Measurements from ENCODE around the gene FNDC3B.

The FNDC3B gene

DNA sequence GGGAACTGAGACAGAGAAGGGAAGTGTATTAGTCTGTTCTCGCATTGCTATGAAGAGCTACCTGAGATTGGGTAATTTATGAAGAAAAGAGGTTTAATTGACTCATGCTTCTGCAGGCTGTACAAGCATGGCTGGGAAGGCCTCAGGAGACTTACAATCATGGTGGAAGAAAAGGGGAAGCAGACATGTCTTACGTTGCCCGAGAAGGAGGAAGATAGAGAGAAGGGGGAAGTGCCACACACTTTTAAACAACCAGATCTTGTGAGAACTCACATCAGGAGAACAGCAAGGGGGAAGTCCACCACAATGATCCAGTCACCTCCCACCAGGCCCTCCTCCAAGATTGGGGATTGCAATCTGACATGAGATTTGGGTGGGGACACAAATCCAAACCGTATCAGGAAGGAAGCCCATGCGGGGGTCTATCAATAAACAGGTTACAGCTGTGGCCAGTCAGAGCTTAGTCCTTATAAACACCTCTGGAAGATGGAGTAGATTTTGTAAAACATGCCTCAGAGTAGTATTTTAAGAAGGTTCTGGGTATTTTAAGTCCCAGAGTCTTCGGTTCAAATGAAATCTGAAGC, 254.9 kb downstream of the FNDC3B start:
- ChIA-PET POLR2A (no interaction called here), CTCF (no interaction called here)
- Histone ChIP-seq H3K36me3 (ENCODE audit: control insufficient read depth in 2 of 2, insufficient read depth in 1 of 2, low read length in 2 of 2) (peaks cover 0 to 34% of the 10 kb centered on the region in 2 experiments; a peak in 1 of 3 replicates), H3K9me3 (ENCODE audit: control insufficient read depth, insufficient read depth, low read depth, low read length) (no peaks in the 10 kb centered on the region), H3K27ac (ENCODE audit: extremely low read depth, low read depth, low read length) (no peak overlapping the region), H3K4me1 (ENCODE audit: control insufficient read depth, insufficient read depth, low read length) (no peaks in the 10 kb centered on the region), H3K4me3 (ENCODE audit: low read depth, low read length) (no peak overlapping the region)
- TF ChIP-seq, protein P1, sequence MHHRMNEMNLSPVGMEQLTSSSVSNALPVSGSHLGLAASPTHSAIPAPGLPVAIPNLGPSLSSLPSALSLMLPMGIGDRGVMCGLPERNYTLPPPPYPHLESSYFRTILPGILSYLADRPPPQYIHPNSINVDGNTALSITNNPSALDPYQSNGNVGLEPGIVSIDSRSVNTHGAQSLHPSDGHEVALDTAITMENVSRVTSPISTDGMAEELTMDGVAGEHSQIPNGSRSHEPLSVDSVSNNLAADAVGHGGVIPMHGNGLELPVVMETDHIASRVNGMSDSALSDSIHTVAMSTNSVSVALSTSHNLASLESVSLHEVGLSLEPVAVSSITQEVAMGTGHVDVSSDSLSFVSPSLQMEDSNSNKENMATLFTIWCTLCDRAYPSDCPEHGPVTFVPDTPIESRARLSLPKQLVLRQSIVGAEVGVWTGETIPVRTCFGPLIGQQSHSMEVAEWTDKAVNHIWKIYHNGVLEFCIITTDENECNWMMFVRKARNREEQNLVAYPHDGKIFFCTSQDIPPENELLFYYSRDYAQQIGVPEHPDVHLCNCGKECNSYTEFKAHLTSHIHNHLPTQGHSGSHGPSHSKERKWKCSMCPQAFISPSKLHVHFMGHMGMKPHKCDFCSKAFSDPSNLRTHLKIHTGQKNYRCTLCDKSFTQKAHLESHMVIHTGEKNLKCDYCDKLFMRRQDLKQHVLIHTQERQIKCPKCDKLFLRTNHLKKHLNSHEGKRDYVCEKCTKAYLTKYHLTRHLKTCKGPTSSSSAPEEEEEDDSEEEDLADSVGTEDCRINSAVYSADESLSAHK (tag by site-specific recombination; IDR thresholded peaks at IDR 0.05): no peak
- no peak for TF ChIP-seq ZNF792 (tag by site-specific recombination; IDR thresholded peaks at IDR 0.05)
- TF ChIP-seq, protein P2, sequence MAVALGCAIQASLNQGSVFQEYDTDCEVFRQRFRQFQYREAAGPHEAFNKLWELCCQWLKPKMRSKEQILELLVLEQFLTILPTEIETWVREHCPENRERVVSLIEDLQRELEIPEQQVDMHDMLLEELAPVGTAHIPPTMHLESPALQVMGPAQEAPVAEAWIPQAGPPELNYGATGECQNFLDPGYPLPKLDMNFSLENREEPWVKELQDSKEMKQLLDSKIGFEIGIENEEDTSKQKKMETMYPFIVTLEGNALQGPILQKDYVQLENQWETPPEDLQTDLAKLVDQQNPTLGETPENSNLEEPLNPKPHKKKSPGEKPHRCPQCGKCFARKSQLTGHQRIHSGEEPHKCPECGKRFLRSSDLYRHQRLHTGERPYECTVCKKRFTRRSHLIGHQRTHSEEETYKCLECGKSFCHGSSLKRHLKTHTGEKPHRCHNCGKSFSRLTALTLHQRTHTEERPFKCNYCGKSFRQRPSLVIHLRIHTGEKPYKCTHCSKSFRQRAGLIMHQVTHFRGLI (tag by site-specific recombination; IDR thresholded peaks at IDR 0.05): no peak
- TF ChIP-seq ZNF561 (tag by site-specific recombination; IDR thresholded peaks at IDR 0.05; ENCODE audit: borderline replicate concordance): no peak
- TF ChIP-seq ZNF184 (tag by site-specific recombination; IDR thresholded peaks at IDR 0.05): no peak
- no peak for TF ChIP-seq KLF1 (tag by site-specific recombination; IDR thresholded peaks at IDR 0.05)
- TF ChIP-seq ZNF10 (tag by site-specific recombination; IDR thresholded peaks at IDR 0.05): no peak
- TF ChIP-seq ZNF311 (tag by site-specific recombination; IDR thresholded peaks at IDR 0.05; ENCODE audit: borderline replicate concordance): no peak
- no peak for TF ChIP-seq ZBTB48 (tag by site-specific recombination; IDR thresholded peaks at IDR 0.05)
- no peak for TF ChIP-seq REPIN1 (tag by site-specific recombination; IDR thresholded peaks at IDR 0.05; ENCODE audit: low read depth)
- TF ChIP-seq, protein P3, sequence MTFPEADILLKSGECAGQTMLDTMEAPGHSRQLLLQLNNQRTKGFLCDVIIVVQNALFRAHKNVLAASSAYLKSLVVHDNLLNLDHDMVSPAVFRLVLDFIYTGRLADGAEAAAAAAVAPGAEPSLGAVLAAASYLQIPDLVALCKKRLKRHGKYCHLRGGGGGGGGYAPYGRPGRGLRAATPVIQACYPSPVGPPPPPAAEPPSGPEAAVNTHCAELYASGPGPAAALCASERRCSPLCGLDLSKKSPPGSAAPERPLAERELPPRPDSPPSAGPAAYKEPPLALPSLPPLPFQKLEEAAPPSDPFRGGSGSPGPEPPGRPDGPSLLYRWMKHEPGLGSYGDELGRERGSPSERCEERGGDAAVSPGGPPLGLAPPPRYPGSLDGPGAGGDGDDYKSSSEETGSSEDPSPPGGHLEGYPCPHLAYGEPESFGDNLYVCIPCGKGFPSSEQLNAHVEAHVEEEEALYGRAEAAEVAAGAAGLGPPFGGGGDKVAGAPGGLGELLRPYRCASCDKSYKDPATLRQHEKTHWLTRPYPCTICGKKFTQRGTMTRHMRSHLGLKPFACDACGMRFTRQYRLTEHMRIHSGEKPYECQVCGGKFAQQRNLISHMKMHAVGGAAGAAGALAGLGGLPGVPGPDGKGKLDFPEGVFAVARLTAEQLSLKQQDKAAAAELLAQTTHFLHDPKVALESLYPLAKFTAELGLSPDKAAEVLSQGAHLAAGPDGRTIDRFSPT (tag by site-specific recombination; IDR thresholded peaks at IDR 0.05): no peak
- TF ChIP-seq KLF16 (tag by site-specific recombination; IDR thresholded peaks at IDR 0.05): no peak
- no peak for TF ChIP-seq TRIM28 (IDR thresholded peaks at IDR 0.05; ENCODE audit: borderline replicate concordance, low read length)
- TF ChIP-seq ZEB2 (tag by site-specific recombination; IDR thresholded peaks at IDR 0.05): no peak
- no peak for TF ChIP-seq ZNF776 (tag by site-specific recombination; IDR thresholded peaks at IDR 0.05; ENCODE audit: borderline replicate concordance)

DNA sequence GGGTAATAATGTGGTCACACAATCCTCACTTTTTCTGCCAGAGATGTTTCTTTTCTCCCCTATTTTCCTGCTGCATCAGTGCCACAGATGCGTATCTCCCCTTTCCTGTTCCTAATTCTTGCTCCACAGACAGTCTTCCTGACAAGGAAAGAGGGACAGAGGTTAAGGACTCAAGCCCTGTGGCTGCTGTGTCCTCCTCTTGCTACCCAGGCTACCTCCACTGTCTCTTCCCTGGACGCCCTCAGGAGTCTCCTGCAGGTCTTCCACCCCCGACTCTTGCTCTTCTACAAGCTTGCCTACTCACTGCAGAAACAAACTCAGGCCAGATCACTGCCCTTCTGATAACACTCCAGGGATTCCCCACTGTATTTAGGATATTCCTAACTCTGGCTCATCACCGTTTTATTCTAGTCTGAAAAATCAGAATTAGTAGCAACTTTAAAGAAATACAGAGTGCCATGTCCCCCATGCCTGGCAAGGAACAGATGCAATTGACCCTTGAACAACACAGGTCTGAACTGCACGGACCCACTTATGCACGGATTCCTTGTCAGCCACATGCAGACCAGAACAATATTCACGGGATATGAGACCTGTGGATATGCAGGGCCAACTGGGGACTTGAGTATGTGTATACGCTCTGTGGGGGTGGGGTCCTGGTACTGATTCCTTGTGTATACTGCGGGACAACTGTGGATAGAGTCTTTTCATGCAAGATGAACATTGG, 257.0 kb downstream of the FNDC3B start:
- CTCF ChIA-PET: no interaction called here
- H3K27ac ChIP-seq (ENCODE audit: extremely low read depth, low read depth, low read length): no peak overlapping the region
- peaks cover 0 to 44% of the 10 kb centered on the region in 2 experiments; a peak in 1 of 3 replicates for H3K36me3 ChIP-seq (ENCODE audit: control insufficient read depth in 2 of 2, insufficient read depth in 1 of 2, low read length in 2 of 2)
- no peaks in the 10 kb centered on the region for H3K9me3 ChIP-seq (ENCODE audit: control insufficient read depth, insufficient read depth, low read depth, low read length)
- POLR2A ChIA-PET: no interaction called here
- no peaks in the 10 kb centered on the region for H3K4me1 ChIP-seq (ENCODE audit: control insufficient read depth, insufficient read depth, low read length)
- H3K4me3 ChIP-seq (ENCODE audit: low read depth, low read length): no peak overlapping the region
- TF ChIP-seq ZNF776 (tag by site-specific recombination; IDR thresholded peaks at IDR 0.05; ENCODE audit: borderline replicate concordance) (no peak), GLIS1 (tag by site-specific recombination; IDR thresholded peaks at IDR 0.05) (no peak), MEIS1 (CRISPR knock-in tag; IDR thresholded peaks at IDR 0.05; ENCODE audit: borderline replicate concordance) (no peak), ZNF302 (tag by site-specific recombination; IDR thresholded peaks at IDR 0.05; ENCODE audit: low read depth) (no peak), REPIN1 (tag by site-specific recombination; IDR thresholded peaks at IDR 0.05; ENCODE audit: low read depth) (no peak), ZNF10 (tag by site-specific recombination; IDR thresholded peaks at IDR 0.05) (no peak)
- TF ChIP-seq, protein P4, sequence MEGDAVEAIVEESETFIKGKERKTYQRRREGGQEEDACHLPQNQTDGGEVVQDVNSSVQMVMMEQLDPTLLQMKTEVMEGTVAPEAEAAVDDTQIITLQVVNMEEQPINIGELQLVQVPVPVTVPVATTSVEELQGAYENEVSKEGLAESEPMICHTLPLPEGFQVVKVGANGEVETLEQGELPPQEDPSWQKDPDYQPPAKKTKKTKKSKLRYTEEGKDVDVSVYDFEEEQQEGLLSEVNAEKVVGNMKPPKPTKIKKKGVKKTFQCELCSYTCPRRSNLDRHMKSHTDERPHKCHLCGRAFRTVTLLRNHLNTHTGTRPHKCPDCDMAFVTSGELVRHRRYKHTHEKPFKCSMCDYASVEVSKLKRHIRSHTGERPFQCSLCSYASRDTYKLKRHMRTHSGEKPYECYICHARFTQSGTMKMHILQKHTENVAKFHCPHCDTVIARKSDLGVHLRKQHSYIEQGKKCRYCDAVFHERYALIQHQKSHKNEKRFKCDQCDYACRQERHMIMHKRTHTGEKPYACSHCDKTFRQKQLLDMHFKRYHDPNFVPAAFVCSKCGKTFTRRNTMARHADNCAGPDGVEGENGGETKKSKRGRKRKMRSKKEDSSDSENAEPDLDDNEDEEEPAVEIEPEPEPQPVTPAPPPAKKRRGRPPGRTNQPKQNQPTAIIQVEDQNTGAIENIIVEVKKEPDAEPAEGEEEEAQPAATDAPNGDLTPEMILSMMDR (tag by site-specific recombination; IDR thresholded peaks at IDR 0.05): no peak
- TF ChIP-seq, protein P5, sequence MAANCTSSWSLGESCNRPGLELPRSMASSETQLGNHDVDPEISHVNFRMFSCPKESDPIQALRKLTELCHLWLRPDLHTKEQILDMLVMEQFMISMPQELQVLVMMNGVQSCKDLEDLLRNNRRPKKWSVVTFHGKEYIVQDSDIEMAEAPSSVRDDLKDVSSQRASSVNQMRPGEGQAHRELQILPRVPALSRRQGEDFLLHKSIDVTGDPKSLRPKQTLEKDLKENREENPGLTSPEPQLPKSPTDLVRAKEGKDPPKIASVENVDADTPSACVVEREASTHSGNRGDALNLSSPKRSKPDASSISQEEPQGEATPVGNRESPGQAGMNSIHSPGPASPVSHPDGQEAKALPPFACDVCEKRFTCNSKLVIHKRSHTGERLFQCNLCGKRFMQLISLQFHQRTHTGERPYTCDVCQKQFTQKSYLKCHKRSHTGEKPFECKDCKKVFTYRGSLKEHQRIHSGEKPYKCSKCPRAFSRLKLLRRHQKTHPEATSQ (tag by site-specific recombination; IDR thresholded peaks at IDR 0.05): no peak
